Left kidney (tissue), 8 donors: ENCODE measurements around the gene NHERF1. TPM values are rescaled to one million over a fixed set of nuclear protein-coding genes. Genes with fewer than 3 reads are reported as not detected.

Source experiments
- DNase-seq: peaks from one replicate; pipeline ENCODE4 v3.0.0-alpha.2; 2013
- long read RNA-seq, 8 donors: transcript quantifications; one replicate each; lab custom pipeline, GENCODE V29; 2026
- polyA plus RNA-seq: library from polyadenylated mRNA; unstranded; fragments of 120-200 nt; gene quantifications from one replicate; pipeline ENCODE4 v1.2.1, GENCODE V29; 2013; ENCODE audit not compliant: insufficient read length

Gene NHERF1
- 163 TPM for polyA plus RNA-seq
- long read RNA-seq, donor 1, transcript SLC9A3R1-201 (6 exons, 1,969 nt), result major isoform, 55 of 94 reads
- long read RNA-seq, donor 1, transcript SLC9A3R1-203 (4 exons, 714 nt), result minor isoform, 12 of 94 reads
- long read RNA-seq, donor 1, transcript SLC9A3R1-202 (5 exons, 1,285 nt), result minor isoform, 7 of 94 reads
- long read RNA-seq, donor 1, partial matches to known transcripts, result 20 of 94 reads
- long read RNA-seq, donor 1, other reads (novel, unspliced or antisense), result 0 of 94 reads
- long read RNA-seq, donor 2, transcript SLC9A3R1-201 (6 exons, 1,969 nt), result major isoform, 23 of 37 reads
- long read RNA-seq, donor 2, transcript SLC9A3R1-203 (4 exons, 714 nt), result minor isoform, 8 of 37 reads
- long read RNA-seq, donor 2, partial matches to known transcripts, result 5 of 37 reads
- long read RNA-seq, donor 2, other reads (novel, unspliced or antisense), result 0 of 37 reads
- long read RNA-seq, donor 3, transcript SLC9A3R1-201 (6 exons, 1,969 nt), result major isoform, 22 of 39 reads
- long read RNA-seq, donor 3, transcript SLC9A3R1-202 (5 exons, 1,285 nt), result minor isoform, 6 of 39 reads
- long read RNA-seq, donor 3, transcript SLC9A3R1-203 (4 exons, 714 nt), result minor isoform, 5 of 39 reads
- long read RNA-seq, donor 3, partial matches to known transcripts, result 0 of 39 reads
- long read RNA-seq, donor 3, other reads (novel, unspliced or antisense), result 6 of 39 reads
- long read RNA-seq, donor 4, partial matches to known transcripts, result 0 of 2 reads
- long read RNA-seq, donor 4, other reads (novel, unspliced or antisense), result 0 of 2 reads
- long read RNA-seq, donor 5, transcript SLC9A3R1-203 (4 exons, 714 nt), result minor isoform, 5 of 144 reads
- long read RNA-seq, donor 5, transcript SLC9A3R1-201 (6 exons, 1,969 nt), result major isoform, 62 of 144 reads
- long read RNA-seq, donor 5, transcript SLC9A3R1-202 (5 exons, 1,285 nt), result minor isoform, 7 of 144 reads
- long read RNA-seq, donor 5, partial matches to known transcripts, result 70 of 144 reads
- long read RNA-seq, donor 5, other reads (novel, unspliced or antisense), result 0 of 144 reads
- long read RNA-seq, donor 6, transcript SLC9A3R1-203 (4 exons, 714 nt), result minor isoform, 6 of 173 reads
- long read RNA-seq, donor 6, transcript SLC9A3R1-201 (6 exons, 1,969 nt), result major isoform, 51 of 173 reads
- long read RNA-seq, donor 6, partial matches to known transcripts, result 113 of 173 reads
- long read RNA-seq, donor 6, other reads (novel, unspliced or antisense), result 0 of 173 reads
- long read RNA-seq, donor 7, transcript SLC9A3R1-201 (6 exons, 1,969 nt), result major isoform, 40 of 127 reads
- long read RNA-seq, donor 7, transcript SLC9A3R1-203 (4 exons, 714 nt), result minor isoform, 6 of 127 reads
- long read RNA-seq, donor 7, partial matches to known transcripts, result 76 of 127 reads
- long read RNA-seq, donor 7, other reads (novel, unspliced or antisense), result 0 of 127 reads
- long read RNA-seq, donor 8, transcript SLC9A3R1-201 (6 exons, 1,969 nt), result major isoform, 12 of 14 reads
- long read RNA-seq, donor 8, partial matches to known transcripts, result 0 of 14 reads
- long read RNA-seq, donor 8, other reads (novel, unspliced or antisense), result 0 of 14 reads

DNA sequence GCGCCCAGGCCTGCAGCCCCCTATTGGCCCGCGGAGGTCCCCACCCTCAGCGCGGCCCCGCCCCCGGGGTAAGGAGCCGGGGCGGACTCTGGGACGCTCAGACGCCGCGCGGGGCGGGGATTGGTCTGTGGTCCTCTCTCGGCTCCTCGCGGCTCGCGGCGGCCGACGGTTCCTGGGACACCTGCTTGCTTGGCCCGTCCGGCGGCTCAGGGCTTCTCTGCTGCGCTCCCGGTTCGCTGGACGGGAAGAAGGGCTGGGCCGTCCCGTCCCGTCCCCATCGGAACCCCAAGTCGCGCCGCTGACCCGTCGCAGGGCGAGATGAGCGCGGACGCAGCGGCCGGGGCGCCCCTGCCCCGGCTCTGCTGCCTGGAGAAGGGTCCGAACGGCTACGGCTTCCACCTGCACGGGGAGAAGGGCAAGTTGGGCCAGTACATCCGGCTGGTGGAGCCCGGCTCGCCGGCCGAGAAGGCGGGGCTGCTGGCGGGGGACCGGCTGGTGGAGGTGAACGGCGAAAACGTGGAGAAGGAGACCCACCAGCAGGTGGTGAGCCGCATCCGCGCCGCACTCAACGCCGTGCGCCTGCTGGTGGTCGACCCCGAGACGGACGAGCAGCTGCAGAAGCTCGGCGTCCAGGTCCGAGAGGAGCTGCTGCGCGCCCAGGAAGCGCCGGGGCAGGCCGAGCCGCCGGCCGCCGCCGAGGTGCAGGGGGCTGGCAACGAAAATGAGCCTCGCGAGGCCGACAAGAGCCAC is at the start of gene NHERF1:
Gene NHERF1, plus strand, starts transcription at position 100 of the 750 bp plus-strand sequence. Its CDS starts 219 bp downstream, at position 319.
- peak; percentile 91 for DNase-seq

- DNase-seq, result no peak
Observed at GRCh38 chr17:74699236-74699635, 49.2 kb upstream of the NHERF1 start.

- no peak for DNase-seq
Observed at GRCh38 chr17:74702116-74702871, 46.1 kb upstream of the NHERF1 start.

DNA sequence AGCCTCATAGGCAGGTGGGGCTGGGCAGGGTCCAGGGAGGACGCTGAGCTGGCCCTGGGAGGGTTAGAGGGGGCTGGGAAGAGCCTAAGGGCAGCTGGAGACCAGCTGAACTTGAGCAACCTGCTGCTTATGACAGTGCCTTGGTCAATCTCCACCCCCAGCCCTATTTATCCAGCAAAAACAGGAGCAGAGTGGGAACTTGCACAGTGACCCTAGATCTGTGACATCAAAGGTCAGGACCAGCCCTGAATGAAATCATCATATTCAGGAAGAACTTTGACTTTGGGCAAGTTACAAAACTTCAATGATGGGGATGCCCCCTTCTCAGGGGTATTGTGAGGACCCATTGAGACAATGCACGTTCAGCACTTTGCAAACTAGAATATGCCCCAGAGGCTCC is 45.1 kb upstream of the NHERF1 start:
- no peak for DNase-seq

- no peak for DNase-seq
Observed at GRCh38 chr17:74704544-74704943, 43.9 kb upstream of the NHERF1 start.

GRCh38 chr17:74711058-74711824 is 37.2 kb upstream of the NHERF1 start:
- DNase-seq, result no peak

DNA sequence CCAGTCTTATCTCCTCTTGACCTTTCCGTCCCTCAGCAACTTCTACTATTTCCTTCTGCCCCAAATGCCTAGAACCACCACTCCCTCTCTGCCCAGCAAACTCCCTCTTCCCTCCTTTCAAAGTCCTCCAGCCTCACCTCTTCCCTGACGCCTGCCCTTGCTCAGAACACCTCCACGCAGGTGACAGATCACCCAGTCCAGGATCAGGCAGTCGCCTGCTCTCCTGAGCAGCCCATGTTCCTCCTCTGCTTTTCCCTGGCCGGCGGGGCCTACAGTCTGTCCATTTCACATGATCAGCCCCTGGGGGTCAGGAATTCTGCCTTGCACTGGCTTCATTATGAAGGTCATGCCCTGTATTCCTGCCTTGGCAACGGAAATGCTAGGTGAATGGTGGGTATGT is 36.1 kb upstream of the NHERF1 start:
- no peak for DNase-seq

DNA sequence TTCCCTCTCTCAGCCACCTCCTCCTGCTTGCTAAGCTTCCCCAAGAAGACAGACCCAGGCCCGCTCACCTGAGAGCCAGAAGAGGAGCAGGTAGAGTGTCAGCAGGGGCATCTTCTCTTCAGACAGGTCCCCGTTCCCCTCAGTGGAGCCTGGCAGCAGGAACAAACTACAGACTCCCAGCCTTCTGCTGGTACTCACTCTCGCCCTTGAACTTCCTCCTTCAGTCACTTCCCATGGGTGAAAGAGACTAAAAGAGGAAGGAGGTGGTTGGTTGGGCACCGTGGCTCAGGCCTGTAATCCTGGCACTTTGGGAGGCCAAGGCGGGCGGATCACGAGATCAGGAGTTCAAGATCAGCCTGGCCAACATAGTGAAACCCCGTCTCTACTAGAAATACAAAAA is 35.7 kb upstream of the NHERF1 start, which contains the start of gene CD300LF:
Gene CD300LF, minus strand, starts transcription at position 168 of the 400 bp plus-strand sequence. Its CDS starts 57 bp downstream, at position 111.
- DNase-seq, result no peak

DNA sequence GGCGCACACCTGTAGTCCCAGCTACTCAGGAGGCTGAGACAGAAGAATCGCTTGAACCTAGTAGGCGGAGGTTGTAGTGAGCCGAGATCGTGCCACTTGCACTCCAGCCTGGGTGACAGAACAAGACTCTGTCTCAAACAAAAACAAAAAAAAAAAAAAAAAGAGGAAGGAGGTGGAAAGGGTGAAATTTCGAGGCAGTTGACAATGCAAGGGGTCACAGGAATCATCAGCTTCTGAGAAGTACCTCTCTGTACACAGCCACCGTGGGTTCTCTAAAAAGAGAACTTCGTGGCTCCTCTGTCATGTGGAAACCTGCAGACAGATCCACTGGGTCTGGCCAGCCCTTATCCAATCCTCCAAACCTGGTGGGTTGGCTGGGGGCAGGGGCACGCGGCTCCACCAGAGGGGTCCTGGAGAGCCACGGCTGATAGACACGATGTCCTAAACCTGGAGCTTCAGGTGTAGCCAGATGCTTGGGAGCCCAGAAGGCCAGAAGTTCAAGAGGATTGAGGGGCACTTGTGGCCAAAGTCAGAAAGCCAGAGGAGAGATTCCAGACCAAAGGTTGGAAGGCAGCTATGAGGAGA is 35.2 kb upstream of the NHERF1 start:
- DNase-seq, result no peak

GRCh38 chr17:74715144-74715543 is 33.3 kb upstream of the NHERF1 start:
- no peak for DNase-seq

GRCh38 chr17:74720506-74720905 is 27.9 kb upstream of the NHERF1 start:
- DNase-seq, result no peak

GRCh38 chr17:74722782-74723181 is 25.6 kb upstream of the NHERF1 start:
- DNase-seq, result no peak

DNA sequence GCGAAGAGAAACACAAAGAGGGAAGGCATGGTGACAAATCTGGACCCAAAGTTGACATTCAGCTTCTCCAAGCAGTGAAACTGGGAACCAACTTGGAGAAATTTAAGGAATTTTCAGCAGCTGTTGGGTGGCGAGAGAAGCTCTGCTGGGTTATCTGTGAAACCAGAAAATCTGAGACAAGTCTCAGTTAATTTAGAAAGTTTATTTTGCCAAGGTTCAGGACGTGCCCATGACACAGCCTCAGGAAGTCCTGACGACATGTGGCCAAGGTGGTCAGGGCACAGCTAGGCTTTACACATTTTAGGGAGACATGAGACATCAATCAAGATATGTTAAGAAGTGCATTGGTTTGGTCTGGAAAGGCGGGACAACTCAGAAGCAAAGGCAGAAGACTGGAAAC is 24.5 kb upstream of the NHERF1 start:
- no peak for DNase-seq

DNA sequence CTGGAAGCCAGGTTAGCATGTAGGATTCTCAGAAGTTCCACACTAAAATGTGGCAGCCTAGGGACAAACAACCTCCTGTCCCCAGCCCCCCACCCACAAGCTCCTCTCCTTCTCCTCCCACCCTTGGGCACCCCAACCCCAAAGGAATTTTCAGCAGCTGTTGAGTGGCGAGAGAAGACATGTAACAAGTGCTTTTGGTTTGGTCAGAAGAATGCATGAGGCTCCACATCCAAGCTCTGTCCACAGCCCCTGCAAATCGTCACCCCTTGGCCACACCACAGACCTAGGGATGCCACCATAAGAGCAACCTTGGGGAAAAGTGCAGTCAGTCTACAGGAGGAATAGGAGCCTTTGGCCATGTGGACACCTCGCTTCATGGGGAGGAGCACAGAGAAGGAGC is 23.3 kb upstream of the NHERF1 start:
- DNase-seq, result no peak

- no peak for DNase-seq
Observed at GRCh38 chr17:74728033-74728701, 20.3 kb upstream of the NHERF1 start.

- DNase-seq, result no peak
Observed at GRCh38 chr17:74728702-74729075, 19.7 kb upstream of the NHERF1 start.

- no peak for DNase-seq
Observed at GRCh38 chr17:74729368-74729767, 19.1 kb upstream of the NHERF1 start.

DNA sequence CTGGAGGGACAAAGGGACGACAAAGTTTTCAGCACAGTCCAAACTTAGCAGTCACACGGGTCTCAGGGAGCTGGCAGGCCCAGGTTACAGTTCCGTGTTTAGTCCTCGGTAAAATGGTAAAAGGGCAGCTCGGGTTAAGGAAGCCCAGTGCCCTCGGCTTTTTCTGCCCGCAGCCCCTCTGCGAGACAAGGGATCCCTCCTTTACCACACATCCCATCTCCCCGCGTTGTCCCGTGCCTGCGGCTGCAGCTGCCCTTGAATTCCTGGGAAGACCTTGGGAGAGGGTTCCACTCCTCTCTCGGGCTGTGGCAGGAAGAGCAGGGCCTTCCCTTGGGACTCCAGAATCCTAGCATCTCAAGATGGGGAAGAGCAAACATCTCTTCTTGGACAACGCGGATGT is 18.6 kb upstream of the NHERF1 start:
- DNase-seq, result no peak
